ENCODE results near the gene ID2.
A peak's percentile ranks its signal among the peaks of the same experiment; 100 is the strongest.

The ID2 gene, protein sequence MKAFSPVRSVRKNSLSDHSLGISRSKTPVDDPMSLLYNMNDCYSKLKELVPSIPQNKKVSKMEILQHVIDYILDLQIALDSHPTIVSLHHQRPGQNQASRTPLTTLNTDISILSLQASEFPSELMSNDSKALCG

DNA sequence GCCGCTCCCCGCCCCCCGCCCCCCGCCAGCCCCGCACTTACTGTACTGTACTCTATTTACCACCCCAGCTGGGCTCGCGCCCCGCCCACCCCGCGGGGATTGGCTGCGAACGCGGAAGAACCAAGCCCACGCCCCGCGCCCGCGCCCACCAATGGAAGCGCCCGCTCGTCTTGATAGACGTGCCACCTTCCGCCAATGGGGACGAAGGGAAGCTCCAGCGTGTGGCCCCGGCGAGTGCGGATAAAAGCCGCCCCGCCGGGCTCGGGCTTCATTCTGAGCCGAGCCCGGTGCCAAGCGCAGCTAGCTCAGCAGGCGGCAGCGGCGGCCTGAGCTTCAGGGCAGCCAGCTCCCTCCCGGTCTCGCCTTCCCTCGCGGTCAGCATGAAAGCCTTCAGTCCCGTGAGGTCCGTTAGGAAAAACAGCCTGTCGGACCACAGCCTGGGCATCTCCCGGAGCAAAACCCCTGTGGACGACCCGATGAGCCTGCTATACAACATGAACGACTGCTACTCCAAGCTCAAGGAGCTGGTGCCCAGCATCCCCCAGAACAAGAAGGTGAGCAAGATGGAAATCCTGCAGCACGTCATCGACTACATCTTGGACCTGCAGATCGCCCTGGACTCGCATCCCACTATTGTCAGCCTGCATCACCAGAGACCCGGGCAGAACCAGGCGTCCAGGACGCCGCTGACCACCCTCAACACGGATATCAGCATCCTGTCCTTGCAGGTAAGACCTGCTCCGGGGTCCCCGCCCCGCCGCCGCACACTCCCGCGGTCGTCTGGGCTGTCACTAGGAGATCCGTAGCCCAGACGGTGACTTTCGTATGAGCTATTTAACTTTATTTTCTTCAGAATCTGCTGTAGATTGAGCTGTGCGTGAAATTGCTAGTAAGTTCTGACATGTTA, at the start of gene ID2:
Gene ID2, plus strand, starts transcription at position 271 of the 907 bp plus-strand sequence. Its CDS starts 110 bp downstream, at position 381.
- peak; percentile 85 to 91 for DNase-seq

DNA sequence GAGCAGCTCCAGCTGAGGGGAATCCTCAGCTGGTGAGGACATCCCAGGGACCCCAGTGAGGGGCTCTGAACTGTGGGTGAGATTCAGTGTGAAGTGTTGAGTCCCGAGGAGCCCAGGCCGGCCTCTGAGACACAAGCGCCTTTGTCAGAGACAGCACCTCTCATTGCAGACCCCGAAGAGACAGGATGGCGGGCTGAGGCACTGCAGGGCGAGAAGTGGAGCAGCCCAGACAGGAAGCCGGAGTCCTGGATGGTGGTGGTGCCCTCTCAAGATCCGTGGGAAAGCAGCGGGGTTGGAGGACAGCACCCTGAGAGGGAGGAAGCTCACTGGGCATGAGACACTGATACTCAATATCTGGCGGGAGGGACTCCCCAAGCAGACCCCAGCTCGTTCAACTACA, 49.1 kb upstream of the ID2 start:
- DNase-seq = no peak

DNA sequence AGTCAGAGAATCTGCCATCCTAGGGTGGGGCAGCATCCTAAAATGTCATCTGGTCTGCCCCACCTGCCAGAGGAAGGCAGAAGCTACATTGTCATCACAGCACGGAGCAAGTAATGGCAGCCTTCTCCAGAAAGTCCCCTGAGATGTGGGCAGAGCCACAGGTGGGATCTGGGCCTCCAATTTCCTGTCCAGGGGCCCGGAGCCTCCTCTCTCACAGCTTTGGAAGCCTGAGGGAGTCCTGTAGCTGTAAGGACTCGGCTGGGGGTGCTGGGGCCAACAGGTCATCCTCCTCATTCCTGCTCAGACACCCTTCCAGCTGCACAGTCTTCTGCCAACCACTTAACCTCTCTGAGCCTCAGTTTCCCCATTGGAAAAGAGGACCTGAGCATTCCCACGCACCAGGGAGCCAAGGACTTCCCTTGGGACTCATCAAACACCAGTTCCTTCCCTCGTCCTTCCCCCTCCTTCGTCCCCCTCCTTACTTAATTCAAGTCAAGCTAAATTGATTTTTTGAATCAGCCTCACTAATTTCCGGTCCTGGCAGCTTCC, 48.6 kb upstream of the ID2 start:
- no peak for DNase-seq

DNA sequence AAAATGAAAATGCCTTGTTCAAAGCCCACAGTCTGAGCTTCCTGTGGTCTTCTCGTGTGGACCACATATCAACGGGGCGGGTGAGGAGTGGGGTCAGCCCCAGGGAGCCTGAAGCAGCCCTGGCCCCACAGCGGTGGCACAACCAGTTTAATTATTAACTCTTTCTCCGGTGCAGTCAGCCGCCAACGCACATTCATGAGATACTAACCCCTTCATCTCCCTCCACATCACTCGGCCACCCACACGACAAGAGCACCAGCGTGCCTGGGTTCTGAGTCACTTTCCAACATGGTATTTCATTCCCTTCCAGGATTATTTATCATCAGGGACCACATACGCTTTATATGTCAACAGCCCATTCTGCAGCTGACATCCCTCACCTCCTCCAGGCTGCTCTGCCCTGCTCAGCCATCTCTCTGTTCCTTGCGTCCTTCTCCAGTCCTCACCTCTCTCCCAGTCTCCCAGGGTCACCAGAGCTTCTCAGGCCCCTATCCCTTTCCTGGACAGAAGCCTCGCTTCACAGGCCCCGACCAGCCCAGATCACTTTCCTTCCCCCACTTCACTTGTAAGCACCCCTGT, 48.0 kb upstream of the ID2 start:
- DNase-seq = no peak

DNA sequence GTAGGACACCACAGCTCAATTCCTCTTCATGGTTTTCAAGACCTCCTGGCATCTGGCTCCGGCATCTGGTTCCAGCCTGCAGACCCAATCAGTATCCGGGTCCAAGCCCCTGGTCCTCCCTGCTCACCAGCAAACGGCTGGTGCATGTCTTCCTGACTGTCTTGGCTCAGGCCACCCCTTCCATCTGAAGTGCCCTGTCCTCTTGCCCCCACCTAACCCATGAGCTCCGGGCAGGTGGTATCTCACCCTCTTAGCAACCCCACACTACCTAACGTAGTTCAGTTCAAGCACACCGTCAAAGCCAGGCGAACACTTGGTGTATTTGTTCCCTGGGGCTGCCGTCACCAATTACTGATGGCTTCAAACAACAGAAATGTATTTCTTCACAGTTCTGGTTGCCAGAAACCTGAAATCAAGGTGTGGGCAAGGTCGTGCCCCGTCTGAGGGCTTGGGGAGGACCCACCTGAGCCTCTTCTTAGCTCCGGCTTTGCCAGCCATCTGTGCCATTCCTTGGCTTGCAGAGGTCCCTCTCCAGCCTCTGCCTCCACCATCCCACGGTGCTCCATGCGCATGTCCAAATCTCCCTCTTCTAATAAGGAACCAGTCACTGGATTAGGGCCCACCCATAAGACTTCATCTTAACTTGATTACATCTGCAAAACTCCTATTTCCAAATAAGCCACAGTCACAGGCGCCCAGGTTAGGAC, 47.2 kb upstream of the ID2 start:
- no peak for DNase-seq

DNA sequence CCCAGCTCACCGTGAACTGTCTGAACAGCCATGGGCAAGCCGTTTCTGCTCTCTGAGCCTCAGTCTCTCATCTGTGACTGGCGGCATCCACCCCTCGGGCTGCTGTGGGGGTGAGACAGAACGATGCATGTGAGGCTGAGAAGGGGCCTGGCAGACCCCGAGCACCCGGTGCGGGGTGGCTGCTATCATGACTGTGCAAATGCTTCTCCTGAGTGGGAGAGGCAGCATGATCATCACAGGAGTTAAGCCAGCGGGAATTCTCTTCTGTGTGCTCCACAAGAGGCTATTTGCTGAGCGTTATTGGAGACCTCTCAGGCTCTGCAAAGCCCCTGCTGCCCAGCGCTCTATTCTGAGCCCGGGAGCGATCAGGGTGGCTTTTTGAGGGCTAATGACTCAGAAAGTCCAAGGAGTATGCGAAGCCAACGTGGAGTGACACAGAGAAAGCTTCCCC, 45.8 kb upstream of the ID2 start:
- no peak for DNase-seq

DNA sequence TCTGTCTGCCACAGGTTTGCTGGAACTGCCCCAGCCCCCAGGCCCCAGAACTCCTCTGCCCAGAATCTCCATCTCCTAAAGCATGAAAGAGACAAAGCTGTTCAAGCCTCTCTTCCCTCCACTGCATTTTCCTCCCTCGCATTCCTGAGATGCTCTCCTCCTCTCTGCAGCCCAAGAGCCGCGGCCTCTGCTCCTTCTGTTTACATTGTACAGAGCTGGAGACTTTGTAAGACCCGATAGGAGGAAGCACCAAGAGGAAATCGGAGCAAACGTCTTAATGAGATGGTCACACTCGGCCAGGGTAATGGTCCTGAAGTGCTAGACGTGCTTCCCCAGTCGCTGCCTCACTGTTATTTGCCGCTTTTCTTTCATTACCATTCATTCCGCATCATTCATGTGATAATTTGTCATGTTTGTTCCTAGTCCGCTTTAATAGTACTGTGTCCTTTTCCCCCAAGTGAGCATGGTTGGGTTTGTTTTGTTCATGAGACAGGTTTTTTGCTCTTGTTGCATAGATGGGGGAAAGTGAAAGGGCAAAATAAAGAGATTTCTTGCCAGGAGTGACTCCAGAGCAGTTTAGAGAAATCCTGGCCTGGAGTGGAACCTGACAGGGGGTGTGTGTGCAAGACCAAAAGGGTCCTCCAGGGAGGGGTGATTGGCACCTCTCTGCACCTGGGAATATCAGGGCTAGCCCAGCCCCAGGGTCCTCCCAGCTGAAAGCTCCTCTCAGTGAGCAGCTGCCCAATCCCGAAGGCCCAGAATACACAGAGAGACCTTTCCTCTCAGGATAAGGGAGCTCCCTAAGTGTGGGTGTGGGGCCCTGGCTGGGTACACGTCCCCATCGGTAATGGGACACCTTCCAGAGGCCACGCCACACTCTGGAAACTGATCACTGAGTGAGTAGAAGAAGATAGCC, 44.9 kb upstream of the ID2 start:
- no peak for DNase-seq

DNA sequence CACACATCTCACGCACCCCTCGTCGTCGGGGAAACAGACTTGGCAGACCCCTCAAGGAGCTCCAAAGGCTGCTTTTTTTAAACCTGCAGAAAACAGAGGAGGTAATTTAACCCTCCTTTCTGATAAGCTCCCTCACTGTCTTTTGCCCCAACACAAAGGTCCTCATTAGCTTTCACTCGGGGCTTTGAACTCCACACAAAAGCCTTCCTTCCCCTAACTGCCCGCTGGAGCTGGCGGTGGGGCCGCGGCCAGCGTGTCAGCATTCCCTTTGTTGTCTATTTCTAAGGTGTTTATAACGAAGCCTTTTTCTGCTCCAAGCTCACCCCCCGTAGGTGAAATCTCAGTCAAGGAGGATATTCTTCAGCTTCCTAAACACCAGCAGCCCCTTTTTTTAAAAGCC, 43.5 kb upstream of the ID2 start:
- DNase-seq = no peak

DNA sequence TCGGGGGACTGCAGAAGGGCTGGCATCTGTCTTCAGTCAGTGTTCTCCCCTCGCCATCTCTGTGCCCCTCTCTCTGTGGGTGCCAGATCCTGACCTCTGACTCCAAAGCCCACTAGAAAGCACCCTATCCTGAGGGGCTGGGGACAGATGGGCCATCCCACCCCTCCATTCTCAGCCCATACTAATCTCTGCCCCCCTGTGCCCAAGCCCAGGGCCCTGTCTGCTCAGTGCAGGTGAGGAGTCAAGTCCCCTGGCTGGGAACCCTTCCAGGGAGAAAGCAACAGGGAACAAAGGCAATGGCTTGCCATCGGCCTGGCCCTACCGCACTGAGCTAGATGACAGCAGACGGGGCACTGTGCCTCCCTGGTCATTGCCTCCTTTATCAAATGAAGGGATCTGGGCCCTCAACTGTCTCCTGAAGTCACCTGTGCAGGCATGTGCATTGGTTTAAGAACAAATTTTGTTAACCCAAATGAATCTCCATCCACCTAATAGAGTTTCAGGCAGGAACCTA, 42.7 kb upstream of the ID2 start:
- no peak for DNase-seq

DNA sequence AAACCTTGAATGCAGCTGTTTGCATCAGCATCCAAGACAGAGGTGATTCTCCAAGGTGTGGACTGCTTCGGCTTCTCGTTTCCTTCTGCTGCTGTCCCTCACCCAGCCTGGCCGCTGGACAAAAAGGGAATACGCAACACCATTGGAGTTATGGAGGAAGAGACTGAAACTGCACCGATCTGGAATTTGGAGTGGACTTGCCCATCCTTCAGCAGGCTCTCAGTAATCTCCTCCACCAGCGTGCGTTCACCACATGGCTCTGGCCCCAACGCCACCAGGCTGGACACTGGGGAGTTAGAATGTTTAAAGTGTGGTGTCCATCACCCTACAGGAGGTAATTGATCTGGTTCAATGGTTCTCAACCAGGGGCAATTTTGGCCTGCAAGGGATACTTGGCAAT, 41.4 kb upstream of the ID2 start:
- DNase-seq = no peak

DNA sequence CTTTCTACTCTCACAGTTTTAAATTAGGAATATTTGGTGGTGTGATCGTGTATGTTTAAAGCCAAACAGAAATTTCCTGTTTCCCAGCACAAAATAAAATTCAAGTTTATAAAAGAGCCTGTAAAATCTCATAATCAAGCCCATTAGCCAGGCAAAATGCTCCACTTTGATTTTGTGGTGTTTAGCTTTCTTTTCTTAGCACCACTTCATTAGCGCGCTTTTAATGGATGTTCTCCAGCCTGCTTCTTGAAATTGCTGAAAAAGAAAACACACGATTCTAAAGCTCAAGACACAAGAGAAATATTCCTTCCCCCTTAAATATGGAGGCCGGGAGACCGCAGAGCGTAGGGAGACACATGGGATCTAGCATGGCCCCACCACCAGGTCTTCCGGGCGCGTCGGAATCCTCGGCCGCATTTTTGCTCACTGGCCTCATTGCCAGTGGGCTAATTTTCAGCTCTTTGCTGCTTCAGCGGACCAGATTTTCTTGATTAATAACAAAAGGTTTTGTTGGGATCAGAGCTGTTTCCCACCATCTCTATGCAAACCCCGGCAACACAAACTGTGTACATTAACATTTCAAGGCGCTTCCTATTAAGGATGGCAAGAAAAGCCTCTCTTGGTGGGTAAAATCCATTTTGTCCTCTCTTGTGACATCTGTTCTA, 40.4 kb upstream of the ID2 start:
- DNase-seq = no peak

DNA sequence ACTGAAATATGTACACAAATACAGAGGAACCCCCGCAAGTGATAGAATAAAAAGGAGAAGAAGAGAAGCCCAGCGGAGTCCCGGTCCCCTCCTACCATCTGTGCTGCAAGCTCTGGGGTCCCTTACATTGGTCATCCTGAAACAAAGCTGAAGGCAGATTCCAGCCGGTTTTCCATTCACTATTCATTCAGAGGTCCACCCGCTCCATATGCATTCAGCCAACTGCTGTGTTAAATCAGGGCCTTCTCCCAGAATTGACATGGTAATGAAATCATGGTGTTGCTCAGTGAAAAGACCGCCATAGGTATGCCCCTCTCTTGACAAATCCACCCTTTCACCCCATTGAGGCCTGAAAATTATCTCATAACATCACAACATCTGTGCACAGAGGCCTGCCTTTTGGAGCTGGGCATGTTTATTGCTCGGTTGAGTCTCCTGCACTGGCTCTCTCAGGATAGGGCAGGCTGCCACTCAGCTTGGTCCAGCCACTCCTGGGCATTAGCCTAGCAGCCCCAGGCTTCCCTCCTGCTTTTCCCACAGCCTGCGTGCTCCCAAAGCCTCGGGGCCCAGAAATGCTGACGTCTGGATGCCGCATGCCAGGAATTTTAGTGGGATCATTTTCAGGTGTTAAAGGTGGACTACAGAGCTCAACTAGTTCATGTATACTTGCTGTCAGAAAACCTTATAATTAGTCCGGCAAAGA, 39.3 kb upstream of the ID2 start:
- no peak for DNase-seq

DNA sequence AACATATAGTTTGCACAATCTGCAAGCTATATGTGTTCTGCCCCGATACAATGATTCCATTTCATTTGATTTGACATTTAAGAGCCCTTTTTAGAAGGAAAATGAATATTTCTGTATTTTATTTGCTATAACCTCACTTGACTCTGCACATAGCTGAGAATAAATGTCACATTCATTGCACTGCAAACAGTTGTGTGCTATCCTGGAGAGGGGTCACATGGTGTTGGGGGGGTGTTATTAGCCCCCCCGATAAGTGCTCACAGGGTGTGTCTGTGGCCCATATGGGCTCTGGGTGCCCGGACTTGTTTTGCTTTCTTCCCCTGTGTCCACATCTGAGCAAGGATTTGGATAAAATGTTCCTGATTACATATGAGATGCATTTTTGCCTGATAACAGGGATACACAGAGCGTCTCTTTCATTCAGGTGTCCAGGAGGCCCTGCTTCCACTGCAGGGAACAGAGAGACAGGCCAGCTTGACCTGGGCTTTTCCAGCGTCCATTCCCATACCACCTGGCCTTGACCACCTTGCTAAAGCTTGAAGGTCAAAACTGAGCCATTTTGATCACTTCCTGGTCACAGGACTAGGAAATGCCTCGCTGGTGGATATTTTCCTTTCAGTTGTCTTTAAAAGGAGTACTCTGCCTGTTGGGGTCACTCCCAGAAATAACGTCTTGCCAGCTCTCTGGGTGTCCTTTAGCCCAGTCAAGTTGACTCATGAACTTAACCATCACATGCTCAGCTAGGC, 38.4 kb upstream of the ID2 start:
- no peak for DNase-seq

DNA sequence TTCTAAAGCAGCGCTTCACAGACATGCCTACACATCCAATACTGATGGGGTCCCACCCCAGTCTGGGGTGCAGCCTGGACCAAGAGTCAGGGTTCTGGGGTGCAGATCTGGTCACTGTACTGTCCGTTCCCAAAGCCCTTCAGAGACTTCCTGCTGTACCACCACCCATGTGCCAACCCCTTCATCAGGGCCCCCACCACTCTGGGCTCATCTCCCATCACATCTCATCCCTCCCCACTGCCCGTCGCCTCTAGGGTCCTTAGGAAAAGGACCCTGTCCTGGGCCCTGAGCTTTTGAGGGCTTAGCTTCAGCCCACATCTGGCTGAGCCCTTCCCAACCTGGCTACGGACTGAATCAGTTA, 37.9 kb upstream of the ID2 start:
- no peak for DNase-seq

DNA sequence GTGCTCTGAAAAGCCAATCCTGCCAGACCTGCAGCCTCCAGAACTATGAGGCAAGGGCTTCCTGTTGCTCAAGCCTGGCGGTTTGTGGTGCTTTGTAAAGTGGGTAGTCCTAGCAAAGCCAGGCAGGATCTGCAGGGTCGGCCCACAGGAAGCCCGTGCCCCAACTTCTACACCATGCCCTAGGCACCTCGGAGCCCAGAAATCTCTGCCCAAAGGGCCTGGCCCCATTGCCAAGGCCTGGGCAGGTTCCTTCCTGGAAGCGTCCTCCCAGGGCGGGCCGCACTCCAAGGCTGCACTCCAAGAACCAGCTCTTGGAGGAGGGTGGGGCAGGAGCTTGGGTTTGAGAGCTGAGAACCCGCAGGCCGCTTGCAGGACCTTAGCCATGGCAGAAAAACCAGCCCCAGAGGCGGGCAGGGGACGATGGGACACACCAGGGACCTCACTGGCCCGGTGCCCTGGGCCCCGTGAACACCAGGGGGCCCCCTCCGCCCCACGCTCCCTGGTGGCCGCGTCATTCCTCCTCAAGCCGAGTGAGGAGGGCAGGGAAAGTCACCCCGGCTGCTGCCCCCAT, 37.2 kb upstream of the ID2 start:
- DNase-seq = no peak

DNA sequence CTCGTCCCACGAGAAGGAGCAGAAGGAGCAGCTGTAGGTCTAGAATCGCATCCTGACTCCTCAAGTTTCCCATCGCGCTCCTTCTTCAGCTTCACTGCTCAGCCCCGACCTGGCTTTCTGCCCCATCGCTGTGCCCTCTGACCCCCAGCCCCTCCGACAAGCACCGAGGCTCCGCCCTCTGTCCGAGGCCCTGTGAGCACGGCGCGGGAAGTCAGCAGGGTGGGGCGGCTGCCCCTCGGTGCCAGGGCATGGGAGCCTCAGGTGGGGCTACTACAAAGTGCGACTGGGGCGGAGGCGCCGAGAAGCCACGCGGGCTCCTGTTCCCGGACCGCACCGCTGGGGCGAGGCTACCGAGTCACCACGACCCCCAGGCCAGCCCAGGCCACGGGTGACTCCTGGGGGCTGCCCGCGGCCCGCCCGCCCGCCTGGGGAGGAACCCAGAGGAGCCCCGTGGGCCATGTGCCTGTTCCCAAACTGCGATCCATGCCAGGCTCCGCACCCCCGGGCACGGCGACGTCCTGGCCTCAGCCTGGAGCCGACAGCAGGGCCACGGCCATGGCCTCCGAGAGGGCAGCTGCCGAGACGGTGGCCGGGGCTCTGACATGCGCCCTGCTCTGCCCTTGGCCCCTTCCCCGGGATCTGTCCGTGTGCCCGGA, 36.6 kb upstream of the ID2 start:
- no peak for DNase-seq

DNA sequence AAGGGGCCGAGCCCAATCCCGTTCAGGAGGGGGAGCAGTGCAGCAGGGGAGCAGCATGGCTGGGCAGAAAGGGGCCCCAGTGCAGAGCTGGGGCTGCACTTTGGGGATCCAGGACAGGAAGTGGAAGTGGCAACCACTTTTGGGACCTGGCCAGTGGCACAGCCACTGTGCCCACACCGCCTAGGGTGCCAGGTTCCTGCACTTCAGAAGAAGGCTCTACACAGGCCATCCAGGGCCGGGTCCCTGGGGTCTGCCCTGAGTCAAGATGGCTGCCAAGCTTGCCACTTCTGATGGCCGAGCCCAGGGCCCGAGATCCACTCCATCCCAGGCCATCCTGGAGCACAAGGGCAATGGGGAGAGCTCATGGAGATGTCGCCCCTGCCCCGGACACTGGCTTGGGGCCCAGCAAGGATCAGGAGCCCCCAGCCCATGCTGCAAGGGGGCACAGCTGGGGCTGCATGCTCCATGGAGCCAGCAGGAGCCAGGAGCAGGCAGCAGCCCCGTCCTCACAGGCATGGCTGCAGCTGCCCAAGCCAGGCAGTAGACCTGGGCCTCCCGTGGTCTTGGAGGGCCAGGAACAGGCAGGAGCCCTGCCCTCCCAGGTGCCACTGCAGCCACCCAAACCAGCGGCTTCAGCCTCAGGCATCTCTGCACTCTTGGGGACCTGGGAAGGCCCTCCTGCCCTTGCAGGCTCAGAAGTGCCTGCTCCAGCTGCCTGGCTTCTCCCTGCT, 35.0 kb upstream of the ID2 start:
- no peak for DNase-seq

DNA sequence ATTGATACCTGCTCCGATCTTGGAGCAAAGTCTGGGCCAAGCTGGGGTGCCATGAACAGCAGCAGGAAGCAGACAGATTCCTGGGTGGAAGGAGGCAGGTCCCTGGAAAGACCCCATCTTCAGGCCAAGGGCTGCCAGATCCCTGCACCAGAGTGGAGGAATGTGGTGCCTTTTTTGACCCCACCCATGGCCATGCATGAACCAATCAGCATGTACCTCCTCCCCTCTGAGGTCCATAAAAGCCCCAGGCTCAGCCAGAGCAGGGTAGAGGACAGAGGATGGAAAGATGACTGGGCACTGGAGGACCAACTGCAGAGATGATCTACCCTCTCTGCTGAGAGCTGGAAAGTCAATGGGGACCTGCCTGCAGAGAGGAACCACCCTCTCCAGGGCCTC, 34.4 kb upstream of the ID2 start:
- DNase-seq = no peak
